OCI-LY7 (cell line): ENCODE results near the gene BBS4.
"Not testable (repeated sequence)": the region's sequence is repeated elsewhere in the genome, so short reads cannot be mapped to it uniquely, and the experiment has no call there.

Experiments
- CTCF ChIP-seq: fragments of 200-600 bp; sonication (generic); conservative IDR thresholded peaks from 2 replicates; pipeline ENCODE4 v1.5.1; 2014; ENCODE audit warnings: mild to moderate bottlenecking, antibody characterized with exemption, low read length, moderate library complexity, mixed read lengths
- EZH2phosphoT487 ChIP-seq: fragments of 200-600 bp; sonication (generic); IDR thresholded peaks from 2 replicates; pipeline ENCODE4 v1.6.1; 2018; ENCODE audit warnings: low read depth, borderline replicate concordance, mild to moderate bottlenecking, mixed run types, antibody characterized with exemption, low read length, moderate library complexity, mixed read lengths

DNA sequence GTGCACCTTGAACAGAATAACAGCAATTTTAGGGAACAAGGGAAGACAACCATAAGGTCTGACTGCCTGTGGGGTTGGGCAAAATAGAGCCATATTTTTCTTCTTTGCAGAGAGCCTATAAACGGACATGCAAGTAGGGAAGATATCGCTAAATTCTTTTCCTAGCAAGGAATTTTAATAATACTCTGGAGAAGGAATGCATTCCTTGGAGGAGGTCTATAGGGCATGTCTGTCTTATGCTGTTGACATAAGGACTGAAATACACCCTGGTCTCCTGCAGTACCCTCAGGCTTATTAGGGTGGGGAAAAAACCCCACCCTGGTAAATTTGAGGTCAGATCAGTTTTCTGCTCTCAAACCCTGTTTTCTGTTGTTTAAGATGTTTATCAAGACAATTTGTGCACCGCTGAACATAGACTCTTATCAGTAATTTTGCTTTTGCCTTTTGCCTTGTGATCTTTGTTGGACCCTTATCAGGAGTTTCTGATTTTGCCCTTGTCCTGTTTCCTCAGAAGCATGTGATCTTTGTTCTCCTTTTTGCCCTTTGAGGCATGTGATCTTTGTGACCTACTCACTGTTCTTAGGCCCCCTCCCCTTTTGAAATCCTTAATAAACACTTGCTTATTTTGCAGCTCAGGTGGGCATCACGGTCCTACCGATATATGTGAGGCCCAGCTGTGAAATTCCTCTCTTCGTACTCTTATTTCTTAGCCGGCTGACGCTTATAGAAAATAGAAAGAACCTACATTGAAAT is 22.7 kb downstream of the BBS4 start:
- TF ChIP-seq CTCF, EZH2phosphoT487: not testable (repeated sequence)
